Esophagus (tissue), 2 donors: ENCODE data around the gene MCCC2. TPM values are rescaled to one million over a fixed set of nuclear protein-coding genes. Genes with fewer than 3 reads are reported as not detected.
A peak's percentile ranks its signal among the peaks of the same experiment; 100 is the strongest.
"Not testable (repeated sequence)": the region's sequence is repeated elsewhere in the genome, so short reads cannot be mapped to it uniquely, and the experiment has no call there.

Experiments
- H3K27ac ChIP-seq, 2 donors: one replicate each; pipeline ENCODE4 v1.5.1; 2013; ENCODE audit warnings: low read depth in 2 of 2, mild to moderate bottlenecking in 2 of 2, inconsistent platforms in 1 of 2, low read length in 1 of 2, moderate library complexity in 1 of 2
- H3K27me3 ChIP-seq, 2 donors: one replicate each; pipeline ENCODE4 v1.6.1; 2013; ENCODE audit warnings: low read length in 2 of 2, control low read depth in 1 of 2, mild to moderate bottlenecking in 1 of 2; ENCODE audit not compliant: insufficient read depth in 2 of 2, control insufficient read depth in 1 of 2
- H3K36me3 ChIP-seq, 2 donors: one replicate each; pipeline ENCODE4 v1.6.1; 2013; ENCODE audit warnings: low read length in 1 of 2; ENCODE audit not compliant: control insufficient read depth in 2 of 2, insufficient read depth in 2 of 2
- H3K4me1 ChIP-seq, 2 donors: one replicate each; pipeline ENCODE4 v1.6.1; 2013; ENCODE audit warnings: low read length in 1 of 2; ENCODE audit not compliant: control insufficient read depth in 2 of 2, insufficient read depth in 2 of 2
- H3K4me3 ChIP-seq, 2 donors: one replicate each; pipeline ENCODE4 v1.5.1; 2013; ENCODE audit warnings: low read length in 2 of 2, mild to moderate bottlenecking in 2 of 2, low read depth in 1 of 2, moderate library complexity in 1 of 2
- H3K9me3 ChIP-seq, 2 donors: one replicate each; pipeline ENCODE4 v1.6.1; 2013; ENCODE audit warnings: mild to moderate bottlenecking in 2 of 2, low read depth in 1 of 2, low read length in 1 of 2, moderate library complexity in 1 of 2; ENCODE audit not compliant: control insufficient read depth in 2 of 2, insufficient read depth in 1 of 2
- WGBS, 2 donors: extraction: QIAGEN DNeasy Blood & Tissue Kit; methylation state at CpG; one replicate each; pipeline ENCODE4 v1.1.7; 2013; 5-methylcytosine and 5-hydroxymethylcytosine counted together
- polyA plus RNA-seq, 2 donors: library from polyadenylated mRNA; stranded (reverse); fragments of 200-250 nt; gene quantifications; one replicate each; pipeline ENCODE4 v1.2.3, GENCODE V29; 2013
- donor health status: healthy with polysubstance abuse.
- donor health status: Bipolar disorder and iron deficiency.

MCCC2 gene
- polyA plus RNA-seq, 2 donors: 14.2 to 22.5 TPM

- H3K27me3 ChIP-seq: no peaks in the 10 kb centered on the region
- no peak overlapping the region for H3K27ac ChIP-seq
- H3K4me1 ChIP-seq: no peaks in the 10 kb centered on the region
- H3K9me3 ChIP-seq: no peaks in the 10 kb centered on the region
- no peak overlapping the region for H3K4me3 ChIP-seq
- 75 to 77% methylated on average over 7 of the region's 7 CpGs for WGBS, 2 donors
- peaks cover 2 to 5% of the 10 kb centered on the region in 2 donors for H3K36me3 ChIP-seq
These were observed 13.5 kb upstream of the MCCC2 start for GRCh38 chr5:71573591-71573990.

GRCh38 chr5:71575588-71575987 is 11.6 kb upstream of the MCCC2 start:
- H3K27me3 ChIP-seq, H3K9me3 ChIP-seq, H3K4me3 ChIP-seq, H3K4me1 ChIP-seq, H3K27ac ChIP-seq, H3K36me3 ChIP-seq: not testable (repeated sequence)
- WGBS, 2 donors: 93 to 96% methylated on average over 4 of the region's 4 CpGs

GRCh38 chr5:71576241-71576640 is 10.9 kb upstream of the MCCC2 start:
- H3K27me3 ChIP-seq: no peaks in the 10 kb centered on the region
- H3K36me3 ChIP-seq: peaks cover 2 to 5% of the 10 kb centered on the region in 2 donors
- no peak overlapping the region for H3K4me3 ChIP-seq
- H3K27ac ChIP-seq: no peak overlapping the region
- H3K9me3 ChIP-seq: no peaks in the 10 kb centered on the region
- WGBS, 2 donors: 94 to 96% methylated on average over 3 of the region's 3 CpGs
- no peaks in the 10 kb centered on the region for H3K4me1 ChIP-seq

GRCh38 chr5:71577839-71578238 is 9.3 kb upstream of the MCCC2 start:
- H3K4me3 ChIP-seq, H3K9me3 ChIP-seq, H3K4me1 ChIP-seq, H3K36me3 ChIP-seq, H3K27ac ChIP-seq, H3K27me3 ChIP-seq: not testable (repeated sequence)
- WGBS, 2 donors: 83 to 91% methylated on average over 6 of the region's 6 CpGs

GRCh38 chr5:71582945-71583584 is 4.1 kb upstream of the MCCC2 start:
- WGBS, 2 donors: 67 to 78% methylated on average over 4 of the region's 4 CpGs
- Histone ChIP-seq H3K4me1 (peaks cover 0 to 3% of the 10 kb centered on the region in 2 donors), H3K27me3 (no peaks in the 10 kb centered on the region), H3K27ac (no peak overlapping the region), H3K4me3 (no peak overlapping the region), H3K9me3 (no peaks in the 10 kb centered on the region), H3K36me3 (peaks cover 3 to 4% of the 10 kb centered on the region in 2 donors)

- Histone ChIP-seq H3K27me3 (no peaks in the 10 kb centered on the region), H3K36me3 (peaks cover 0 to 2% of the 10 kb centered on the region in 2 donors), H3K27ac (peak overlapping the region; percentile 67 to 84), H3K4me3 (peak overlapping the region; percentile 64 to 76), H3K9me3 (no peaks in the 10 kb centered on the region), H3K4me1 (peaks cover 0 to 3% of the 10 kb centered on the region in 2 donors)
- WGBS, 2 donors: 82 to 84% methylated on average over 22 of the region's 22 CpGs
These were observed 844 bp upstream of the MCCC2 start for GRCh38 chr5:71586052-71586940.

GRCh38 chr5:71587766-71588532 is 809 bp downstream of the MCCC2 start:
- H3K9me3 ChIP-seq: no peaks in the 10 kb centered on the region
- H3K4me3 ChIP-seq: peak overlapping the region; percentile 64 to 76
- 63 to 66% methylated on average over 19 of the region's 19 CpGs for WGBS, 2 donors
- H3K4me1 ChIP-seq: peaks cover 0 to 3% of the 10 kb centered on the region in 2 donors
- H3K27ac ChIP-seq: peak overlapping the region; percentile 73 to 84
- peaks cover 0 to 2% of the 10 kb centered on the region in 2 donors for H3K36me3 ChIP-seq
- H3K27me3 ChIP-seq: no peaks in the 10 kb centered on the region

- Histone ChIP-seq H3K4me3 (no peak overlapping the region), H3K27ac (no peak overlapping the region), H3K27me3 (no peaks in the 10 kb centered on the region), H3K4me1 (peaks cover 0 to 3% of the 10 kb centered on the region in 2 donors), H3K36me3 (no peaks in the 10 kb centered on the region), H3K9me3 (no peaks in the 10 kb centered on the region)
- 89 to 92% methylated on average over 2 of the region's 2 CpGs for WGBS, 2 donors
These were observed 1.4 kb downstream of the MCCC2 start for GRCh38 chr5:71588533-71588885.

GRCh38 chr5:71589903-71590302 is 2.8 kb downstream of the MCCC2 start:
- H3K36me3 ChIP-seq: no peaks in the 10 kb centered on the region
- H3K9me3 ChIP-seq: no peaks in the 10 kb centered on the region
- 46 to 49% methylated on average over 2 of the region's 2 CpGs for WGBS, 2 donors
- no peak overlapping the region for H3K27ac ChIP-seq
- H3K4me3 ChIP-seq: no peak overlapping the region
- H3K27me3 ChIP-seq: no peaks in the 10 kb centered on the region
- peaks cover 0 to 3% of the 10 kb centered on the region in 2 donors for H3K4me1 ChIP-seq
